ENCODE data around the gene TSC22D1. TPM values are rescaled to one million over a fixed set of nuclear protein-coding genes. Genes with fewer than 3 reads are reported as not detected.
A peak's percentile ranks its signal among the peaks of the same experiment; 100 is the strongest.
"Not testable (repeated sequence)": the region's sequence is repeated elsewhere in the genome, so short reads cannot be mapped to it uniquely, and the experiment has no call there.

The TSC22D1 gene
- polyA plus RNA-seq, 1 donor = 219 TPM

GRCh38 chr13:44507639-44508038, 68.5 kb downstream of the TSC22D1 start:
- no peak for DNase-seq

DNA sequence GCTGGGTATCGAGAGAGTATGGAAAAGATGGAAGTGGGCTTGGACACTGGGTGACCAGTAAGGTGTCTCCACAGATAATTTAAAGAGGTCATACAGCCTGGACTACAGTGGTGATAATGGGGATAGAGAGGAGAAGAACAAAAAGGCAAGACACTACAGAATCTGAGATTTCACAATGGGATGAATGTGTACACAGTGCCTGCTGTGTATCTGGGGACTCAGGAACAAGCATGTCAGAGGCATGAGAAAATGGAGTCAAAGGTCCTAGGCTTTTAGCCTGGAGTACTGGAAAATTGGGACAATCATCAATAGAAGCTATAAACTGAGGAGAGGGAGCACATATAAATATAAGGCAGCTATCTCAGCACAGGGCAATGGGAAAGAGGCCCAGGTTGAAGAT, 69.4 kb downstream of the TSC22D1 start:
- DNase-seq = no peak

DNA sequence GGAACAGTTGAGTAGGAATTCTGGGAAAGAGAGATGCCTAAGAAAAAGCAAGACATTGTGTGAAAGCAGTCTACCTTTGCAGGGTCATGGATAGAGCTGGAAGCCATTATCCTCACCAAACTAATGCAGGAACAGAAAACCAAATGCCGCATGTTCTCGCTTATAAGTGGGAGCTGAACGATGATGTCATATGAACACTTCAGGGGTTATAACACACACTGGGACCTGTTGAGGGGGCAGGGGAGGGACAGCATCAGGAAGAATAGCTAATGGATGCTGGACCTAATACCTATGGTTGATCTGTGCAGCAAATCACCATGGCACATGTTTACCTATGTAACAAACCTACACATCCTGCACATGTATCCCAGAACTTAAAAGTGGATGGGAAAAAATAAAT, 69.9 kb downstream of the TSC22D1 start:
- no peak for DNase-seq

GRCh38 chr13:44504116-44504515, 72.0 kb downstream of the TSC22D1 start:
- no peak for DNase-seq

GRCh38 chr13:44498969-44499368, 77.2 kb downstream of the TSC22D1 start:
- DNase-seq = no peak

GRCh38 chr13:44498502-44498901, 77.6 kb downstream of the TSC22D1 start:
- DNase-seq = no peak

DNA sequence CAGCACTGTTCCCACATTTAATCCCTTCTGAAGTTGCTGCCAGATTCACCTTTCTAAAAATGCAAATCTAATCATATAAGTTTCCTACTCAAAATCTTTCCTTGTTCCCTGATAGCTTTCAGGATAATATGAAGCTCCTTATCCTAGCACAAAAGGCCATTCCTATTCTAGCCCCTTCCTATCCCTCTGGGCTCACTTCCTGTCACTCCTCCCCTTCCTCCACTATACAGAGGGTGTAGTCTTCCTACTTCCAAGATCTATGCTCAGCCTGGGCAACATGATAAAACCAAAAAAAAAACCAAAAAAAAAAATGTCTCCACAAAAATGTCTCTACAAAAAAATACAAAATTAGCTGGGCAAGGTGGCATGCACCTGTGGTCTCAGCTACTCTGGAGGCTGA, 78.3 kb downstream of the TSC22D1 start:
- DNase-seq = no peak

DNA sequence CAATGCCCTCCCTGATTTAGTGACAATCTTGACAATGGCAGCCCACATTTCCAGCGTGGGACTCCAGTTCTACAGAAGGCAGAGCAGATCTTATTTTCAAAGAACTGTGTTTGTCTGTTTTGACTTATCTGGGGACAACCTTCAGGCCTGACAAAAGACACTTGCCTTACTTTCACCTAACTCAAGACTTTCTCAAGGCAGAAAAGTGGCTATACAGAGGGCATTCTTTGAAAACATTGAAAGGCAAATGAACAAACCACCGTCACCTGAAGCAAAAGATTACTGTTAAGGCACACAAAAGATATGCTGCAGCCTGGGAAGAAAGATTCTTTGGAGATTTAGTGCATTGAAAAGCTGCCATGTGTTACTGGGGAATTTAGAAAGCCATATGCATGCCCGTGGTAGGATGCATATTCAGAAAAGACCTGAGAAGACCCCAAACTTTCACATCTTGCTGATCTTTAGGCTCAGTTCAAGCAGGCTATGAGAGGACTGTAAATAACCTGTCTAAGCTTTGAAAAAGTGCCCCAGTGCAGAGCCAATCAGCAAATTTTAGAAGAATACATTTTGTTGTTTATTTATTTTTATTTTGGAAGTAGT, 82.8 kb downstream of the TSC22D1 start:
- DNase-seq = no peak

DNA sequence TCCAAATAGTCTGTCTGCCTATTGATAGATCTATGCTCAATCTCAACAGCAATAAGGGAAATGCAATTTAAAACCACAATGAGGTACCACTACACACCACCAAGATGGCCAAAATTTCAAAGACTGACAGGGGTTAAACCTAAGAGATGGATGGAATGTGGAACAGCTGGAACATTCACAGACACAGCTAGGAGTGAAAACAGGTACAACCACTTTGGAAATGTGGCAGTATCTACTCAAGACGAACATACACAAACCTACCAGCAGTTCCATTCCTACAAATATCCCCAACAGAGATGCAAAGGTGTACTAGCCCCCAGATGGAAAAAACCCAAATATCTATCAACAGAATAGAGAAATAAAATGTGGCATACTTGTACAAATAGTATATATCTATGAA, 86.4 kb downstream of the TSC22D1 start:
- no peak for DNase-seq

DNA sequence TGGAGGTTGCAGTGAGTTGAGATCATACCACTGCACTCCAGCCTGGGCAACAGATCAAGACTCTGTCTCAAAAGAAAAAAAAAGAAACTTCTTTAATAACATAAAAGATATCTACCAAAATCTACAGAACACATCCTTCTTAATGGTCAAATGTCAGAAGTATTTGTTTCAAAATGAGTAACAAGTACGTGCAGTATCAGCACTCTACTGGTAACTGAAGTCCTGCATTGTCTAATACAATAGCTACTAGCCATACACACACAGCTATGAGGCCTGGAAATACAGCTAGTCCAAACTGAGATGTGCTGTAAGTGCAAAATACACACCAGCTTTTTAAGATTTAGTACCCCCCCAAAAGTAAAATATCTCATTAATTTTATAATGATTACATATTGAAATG, 88.1 kb downstream of the TSC22D1 start:
- DNase-seq = no peak

GRCh38 chr13:44484562-44485138, 91.5 kb downstream of the TSC22D1 start:
- no peak for DNase-seq

DNA sequence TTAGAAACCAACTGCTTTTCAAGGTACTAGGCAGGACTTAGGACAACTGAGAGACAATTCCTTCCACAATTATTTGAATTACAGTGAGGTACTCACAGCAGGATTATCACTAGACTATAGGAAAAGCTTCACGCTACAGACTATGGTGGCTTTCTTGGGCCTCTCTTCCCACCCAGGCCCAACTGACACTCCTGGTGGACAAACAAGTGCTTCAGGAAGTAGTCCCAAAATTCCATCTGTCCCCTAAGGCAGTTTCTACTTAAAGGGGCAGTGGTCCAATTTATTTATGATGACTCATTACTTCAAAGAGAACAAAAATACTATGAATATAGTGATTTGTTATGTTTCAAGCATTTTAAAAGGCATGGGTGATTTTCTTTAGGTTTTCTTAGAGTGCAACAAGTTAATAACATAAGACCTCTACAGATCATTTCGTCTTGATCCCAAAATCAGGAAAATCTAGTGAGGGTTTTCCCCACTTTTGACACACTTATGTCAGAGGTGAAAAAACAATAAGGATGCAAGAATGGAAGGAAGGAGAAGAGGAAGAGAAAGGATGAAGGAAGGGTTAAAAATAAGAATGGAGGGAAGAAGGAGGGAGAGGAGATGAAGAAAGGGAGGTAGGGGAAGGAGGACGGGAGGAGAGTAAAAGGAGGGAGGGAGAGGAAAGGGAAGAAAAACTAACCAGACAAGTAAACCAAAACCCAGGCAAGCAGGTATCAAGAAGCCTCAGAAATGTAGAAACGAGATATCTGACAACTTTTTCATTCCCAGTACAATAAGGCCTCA, 101.8 kb downstream of the TSC22D1 start:
- DNase-seq = no peak

- DNase-seq = no peak
These were observed 104.4 kb downstream of the TSC22D1 start for GRCh38 chr13:44471686-44472085.

GRCh38 chr13:44470638-44471562, 105.2 kb downstream of the TSC22D1 start:
- peak; percentile 57 for DNase-seq

GRCh38 chr13:44468874-44469273, 107.3 kb downstream of the TSC22D1 start:
- no peak for DNase-seq

DNA sequence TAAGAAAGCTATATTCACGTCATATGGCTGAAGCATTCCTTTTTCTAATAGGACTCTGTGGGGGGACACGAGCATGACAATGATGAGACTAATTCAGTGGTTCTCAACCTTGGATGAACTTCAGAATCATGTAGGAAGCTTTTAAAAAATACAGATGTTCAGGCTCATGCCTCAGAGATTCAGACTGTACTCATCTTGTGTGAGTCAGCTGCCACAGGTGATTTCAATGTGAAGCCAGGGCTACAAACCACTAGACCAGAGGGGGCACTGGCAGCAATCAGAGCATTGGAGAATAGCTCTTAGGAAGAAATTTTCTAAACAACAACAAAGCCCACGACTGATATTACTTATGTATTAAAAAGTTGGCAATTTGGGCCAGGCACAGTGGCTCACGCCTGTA, 110.8 kb downstream of the TSC22D1 start:
- no peak for DNase-seq

GRCh38 chr13:44464471-44464870, 111.7 kb downstream of the TSC22D1 start:
- DNase-seq = no peak

- DNase-seq = no peak
These were observed 112.4 kb downstream of the TSC22D1 start for GRCh38 chr13:44463759-44464158.

DNA sequence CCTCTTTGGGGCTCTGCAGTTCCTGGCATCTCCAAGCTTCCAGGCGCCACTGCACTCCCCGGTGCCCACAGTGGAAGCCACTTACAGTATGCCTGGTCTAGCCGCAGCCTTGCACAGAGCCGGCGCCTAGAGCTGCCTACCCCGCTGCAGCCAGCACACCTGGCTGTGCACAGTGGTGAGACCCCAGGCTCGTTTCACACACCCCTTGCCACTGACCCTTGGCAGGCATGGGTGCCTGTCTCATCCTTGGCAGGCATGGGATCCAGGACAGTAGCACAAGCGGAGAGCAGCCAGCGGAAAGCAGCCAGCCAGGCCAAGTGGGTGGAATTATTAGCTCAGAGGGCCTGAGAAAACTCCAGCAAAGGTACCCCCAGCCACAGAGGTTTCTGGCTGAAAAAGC, 116.5 kb downstream of the TSC22D1 start:
- DNase-seq = no peak

DNA sequence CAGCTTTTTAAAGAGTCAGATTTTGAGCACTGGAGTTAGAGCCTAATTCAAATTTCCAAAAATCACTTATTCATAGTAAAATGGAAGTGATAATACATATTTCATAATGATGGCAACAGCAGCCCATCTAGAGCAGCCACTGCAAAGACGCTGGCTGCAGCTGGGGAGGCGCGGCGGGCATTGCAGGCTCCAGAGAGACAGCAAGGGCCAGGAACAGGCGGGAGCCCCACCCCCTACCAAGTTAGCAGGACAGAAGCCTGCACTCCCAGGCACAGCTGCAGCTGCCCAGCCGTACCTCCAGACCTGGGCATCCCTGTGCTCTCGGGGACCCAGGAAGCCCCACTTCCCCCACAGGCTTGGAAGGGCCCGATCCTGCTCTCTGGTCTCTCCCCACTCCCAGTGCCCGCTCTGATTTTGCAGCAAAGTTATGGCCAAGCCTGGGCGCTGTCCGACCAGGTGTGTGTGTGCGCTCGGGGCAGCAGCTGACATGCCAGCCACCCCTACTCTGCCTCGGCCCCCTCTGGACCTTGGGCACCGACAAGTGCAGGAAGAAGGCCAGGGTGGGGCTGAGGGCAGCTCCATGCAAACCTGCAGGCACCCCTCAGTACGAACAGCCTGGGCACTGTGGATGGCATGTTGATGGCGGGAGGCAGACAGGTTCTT, 117.7 kb downstream of the TSC22D1 start:
- DNase-seq = no peak

DNA sequence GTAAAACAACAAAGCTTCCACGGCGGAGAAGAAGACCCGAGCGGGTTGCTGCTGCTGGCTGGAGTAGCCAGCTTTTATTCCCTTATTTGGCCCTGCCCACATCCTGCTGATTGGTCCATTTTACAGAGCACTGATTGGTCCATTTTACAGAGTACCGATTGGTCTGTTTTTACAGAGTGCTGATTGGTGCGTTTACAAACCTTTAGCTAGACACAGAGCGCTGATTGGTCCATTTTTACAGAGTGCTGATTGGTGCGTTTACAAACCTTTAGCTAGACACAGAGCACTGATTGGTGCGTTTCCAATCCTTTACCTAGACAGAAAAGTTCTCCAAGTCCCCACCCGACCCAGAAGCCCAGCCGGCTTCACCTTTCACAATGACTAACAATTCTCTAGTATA, 119.9 kb downstream of the TSC22D1 start:
- DNase-seq = not testable (repeated sequence)

GRCh38 chr13:44455769-44456168, 120.4 kb downstream of the TSC22D1 start:
- DNase-seq = no peak
